GM23338 (cell line): ENCODE data around the gene PHAF1. TPM values are rescaled to one million over a fixed set of nuclear protein-coding genes. Genes with fewer than 3 reads are reported as not detected.

Experiments
- ATAC-seq: fragments of 200-7000 bp; cut with Tn5 transposase; 3 replicates; pipeline ENCODE4 v1.9.1; 2020
- DNase-seq: peaks from one replicate; pipeline ENCODE4 v3.0.0-alpha.2; 2015; ENCODE audit warnings: low spot score
- H2AFZ ChIP-seq: fragments of 200-600 bp; sonication (generic); 2 replicates; pipeline ENCODE4 v1.8.0; 2016; ENCODE audit warnings: antibody characterized with exemption, mild to moderate bottlenecking, moderate library complexity
- H3F3A ChIP-seq: fragments of 200-600 bp; sonication (generic); replicated peaks from 2 replicates; pipeline ENCODE4 v1.8.0; 2017; ENCODE audit warnings: antibody characterized with exemption, mixed run types, low read depth
- H3K27ac ChIP-seq: fragments of 200-600 bp; sonication (generic); 2 replicates; pipeline ENCODE4 v1.6.1; 2016; ENCODE audit warnings: low read depth
- H3K27me3 ChIP-seq: fragments of 200-600 bp; sonication (generic); 2 replicates; pipeline ENCODE4 v1.8.0; 2016; ENCODE audit warnings: mild to moderate bottlenecking, mixed run types, moderate library complexity; ENCODE audit not compliant: insufficient read depth
- H3K36me3 ChIP-seq: fragments of 200-600 bp; sonication (generic); 2 replicates; pipeline ENCODE4 v1.8.0; 2016; ENCODE audit warnings: mild to moderate bottlenecking; ENCODE audit not compliant: insufficient read depth
- H3K4me1 ChIP-seq: fragments of 200-600 bp; sonication (generic); 2 replicates; pipeline ENCODE4 v1.8.0; 2016; ENCODE audit warnings: mild to moderate bottlenecking, moderate library complexity; ENCODE audit not compliant: insufficient read depth
- H3K4me2 ChIP-seq: fragments of 200-600 bp; sonication (generic); 2 replicates; pipeline ENCODE4 v1.7.1; 2017; ENCODE audit warnings: mixed run types
- H3K4me3 ChIP-seq: fragments of 200-600 bp; sonication (generic); 2 replicates; pipeline ENCODE4 v1.6.1; 2016; ENCODE audit warnings: mixed run types
- H3K79me2 ChIP-seq: fragments of 200-600 bp; sonication (generic); replicated peaks from 2 replicates; pipeline ENCODE4 v1.8.0; 2017; ENCODE audit warnings: mild to moderate bottlenecking; ENCODE audit not compliant: insufficient read depth
- H3K9me2 ChIP-seq: fragments of 200-600 bp; sonication (generic); 2 replicates; pipeline ENCODE4 v1.8.0; 2017; ENCODE audit not compliant: insufficient read depth
- H4K20me1 ChIP-seq: fragments of 200-600 bp; sonication (generic); replicated peaks from 2 replicates; pipeline ENCODE4 v1.8.0; 2017; ENCODE audit warnings: mild to moderate bottlenecking; ENCODE audit not compliant: insufficient read depth
- H3K27ac Mint-ChIP-seq: 2 replicates; pipeline ENCODE4 v1.8.0; 2020; ENCODE audit warnings: inconsistent platforms, mild to moderate bottlenecking, moderate library complexity, mixed read lengths
- H3K27me3 Mint-ChIP-seq: 3 replicates; pipeline ENCODE4 v1.8.0; 2022; ENCODE audit warnings: low read depth, mild to moderate bottlenecking, moderate library complexity, mixed read lengths, inconsistent platforms; ENCODE audit not compliant: insufficient read depth, poor library complexity
- H3K36me3 Mint-ChIP-seq: 3 replicates; pipeline ENCODE4 v1.8.0; 2021; ENCODE audit warnings: low read depth, mild to moderate bottlenecking, inconsistent platforms, moderate library complexity, mixed read lengths
- H3K4me1 Mint-ChIP-seq: 3 replicates; pipeline ENCODE4 v1.8.0; 2020; ENCODE audit warnings: mild to moderate bottlenecking, inconsistent platforms, mixed read lengths
- H3K4me3 Mint-ChIP-seq: 3 replicates; pipeline ENCODE4 v1.8.0; 2021; ENCODE audit warnings: moderate library complexity, mild to moderate bottlenecking, inconsistent platforms, mixed read lengths
- H3K9me3 Mint-ChIP-seq: 3 replicates; pipeline ENCODE4 v1.8.0; 2020; ENCODE audit warnings: moderate library complexity, mild to moderate bottlenecking, inconsistent platforms, mixed read lengths
- CREB1 ChIP-seq: fragments of 250-450 bp; sonication (Bioruptor Pico); IDR thresholded peaks from 2 replicates; pipeline ENCODE4 v1.5.0; 2020; ENCODE audit warnings: low read depth, mild to moderate bottlenecking, moderate library complexity
- EZH2 ChIP-seq: fragments of 200-600 bp; sonication (generic); IDR thresholded peaks from one replicate; pipeline ENCODE4 v1.8.0; 2017; ENCODE audit warnings: antibody characterized with exemption, mild to moderate bottlenecking, low read depth; ENCODE audit not compliant: unreplicated experiment
- EZH2phosphoT487 ChIP-seq: fragments of 200-600 bp; sonication (generic); IDR thresholded peaks from one replicate; pipeline ENCODE4 v1.8.1; 2018; ENCODE audit warnings: antibody characterized with exemption; ENCODE audit not compliant: unreplicated experiment
- JUNB ChIP-seq: IDR thresholded peaks from one replicate; pipeline ENCODE4 v1.6.1; 2016; ENCODE audit warnings: antibody characterized with exemption; ENCODE audit not compliant: unreplicated experiment
- POLR2AphosphoS5 ChIP-seq: IDR thresholded peaks from 2 replicates; pipeline ENCODE4 v1.6.1; 2016; ENCODE audit warnings: antibody characterized with exemption, low read depth
- STAT1 ChIP-seq: IDR thresholded peaks from one replicate; pipeline ENCODE4 v1.6.1; 2016; ENCODE audit warnings: antibody characterized with exemption; ENCODE audit not compliant: unreplicated experiment
- ZNF114 ChIP-seq: fragments of 250-450 bp; sonication (Bioruptor Pico); IDR thresholded peaks from 2 replicates; pipeline ENCODE4 v1.5.0; 2020; ENCODE audit warnings: mild to moderate bottlenecking, moderate library complexity
- polyA plus RNA-seq: library from polyadenylated mRNA; unstranded; fragments of >200 nt; fragmentation: Nextera tagmentation; extraction: Ambion mirVana; gene quantifications from 2 replicates; pipeline ENCODE4 v1.2.1, GENCODE V29; 2016
- total RNA-seq: library from RNA; depleted of rRNA; stranded (reverse); fragments of >200 nt; shearing (Covaris generic); gene quantifications from 2 replicates; pipeline ENCODE4 v1.2.3, GENCODE V29; 2014
- TF ChIP-seq, protein P1 (sequence below): IDR thresholded peaks from 2 replicates; pipeline ENCODE4 v1.6.1; 2016; ENCODE audit warnings: antibody characterized with exemption
- TF ChIP-seq, protein P2 (sequence below), 2 experiments: fragments of 200-600 bp in 1 of 2; sonication (generic) in 1 of 2; conservative IDR thresholded peaks; 2 replicates each; pipeline versions ENCODE4 v1.5.1 to v1.6.1; 2016 to 2017; ENCODE audit warnings: antibody characterized with exemption in 2 of 2, low read depth in 2 of 2, mild to moderate bottlenecking in 2 of 2, moderate library complexity in 1 of 2
- TF ChIP-seq, protein P3 (sequence below): fragments of 250-450 bp; sonication (Bioruptor Pico); IDR thresholded peaks from 2 replicates; pipeline ENCODE4 v1.5.0; 2020; ENCODE audit warnings: mild to moderate bottlenecking, moderate library complexity

The PHAF1 gene
- total and polyA plus RNA-seq, 2 experiments from 2014 or later: 14.7 to 35.9 TPM

DNA sequence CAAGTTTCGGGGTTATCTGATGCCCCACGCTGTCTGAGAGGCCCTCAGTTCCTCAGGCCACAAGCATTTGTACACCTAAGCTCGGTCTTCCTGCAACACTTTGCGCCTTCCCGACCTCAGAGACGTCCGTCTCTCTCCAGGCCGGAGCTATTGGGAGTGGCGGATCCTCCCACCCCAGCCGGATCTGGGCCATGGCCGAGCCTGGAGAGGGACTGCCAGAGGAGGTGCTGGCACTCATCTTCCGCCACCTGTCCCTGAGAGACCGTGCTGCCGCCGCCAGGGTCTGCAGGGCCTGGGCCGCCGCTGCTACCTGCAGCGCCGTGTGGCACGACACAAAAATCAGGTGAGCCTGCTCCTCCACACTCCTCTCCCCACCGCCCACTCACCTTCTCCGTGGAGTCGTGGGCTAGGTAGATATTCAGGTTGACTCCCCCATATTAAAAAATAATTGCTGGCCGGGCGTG lies 51.9 kb downstream of the PHAF1 start:
- H4K20me1 ChIP-seq: no peaks in the 10 kb centered on the region; the same call in 1 of the 2 replicates
- H3K9me2 ChIP-seq: no peaks in the 10 kb centered on the region
- Mint-ChIP-seq H3K9me3 (peaks cover 4% of the 10 kb centered on the region; the same call in 2 of the 3 replicates), H3K27ac (no peak overlapping the region), H3K4me3 (peak overlapping the region; percentile 29; the same call in 1 of the 3 replicates), H3K4me1 (peaks cover 31% of the 10 kb centered on the region), H3K36me3 (no peaks in the 10 kb centered on the region; the same call in 2 of the 3 replicates), H3K27me3 (peaks cover 98% of the 10 kb centered on the region)
- no peak for ATAC-seq
- peaks cover 27% of the 10 kb centered on the region; the same call in 1 of the 2 replicates for H3K4me1 ChIP-seq
- DNase-seq: no peak
- TF ChIP-seq, protein P1, sequence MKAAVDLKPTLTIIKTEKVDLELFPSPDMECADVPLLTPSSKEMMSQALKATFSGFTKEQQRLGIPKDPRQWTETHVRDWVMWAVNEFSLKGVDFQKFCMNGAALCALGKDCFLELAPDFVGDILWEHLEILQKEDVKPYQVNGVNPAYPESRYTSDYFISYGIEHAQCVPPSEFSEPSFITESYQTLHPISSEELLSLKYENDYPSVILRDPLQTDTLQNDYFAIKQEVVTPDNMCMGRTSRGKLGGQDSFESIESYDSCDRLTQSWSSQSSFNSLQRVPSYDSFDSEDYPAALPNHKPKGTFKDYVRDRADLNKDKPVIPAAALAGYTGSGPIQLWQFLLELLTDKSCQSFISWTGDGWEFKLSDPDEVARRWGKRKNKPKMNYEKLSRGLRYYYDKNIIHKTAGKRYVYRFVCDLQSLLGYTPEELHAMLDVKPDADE: no peak
- peak; percentile 76 for TF ChIP-seq EZH2
- no peak for TF ChIP-seq ZNF114 (CRISPR knock-in tag)
- TF ChIP-seq JUNB: no peak
- TF ChIP-seq POLR2AphosphoS5: no peak
- TF ChIP-seq EZH2phosphoT487: peak; percentile 79
- TF ChIP-seq, protein P2, sequence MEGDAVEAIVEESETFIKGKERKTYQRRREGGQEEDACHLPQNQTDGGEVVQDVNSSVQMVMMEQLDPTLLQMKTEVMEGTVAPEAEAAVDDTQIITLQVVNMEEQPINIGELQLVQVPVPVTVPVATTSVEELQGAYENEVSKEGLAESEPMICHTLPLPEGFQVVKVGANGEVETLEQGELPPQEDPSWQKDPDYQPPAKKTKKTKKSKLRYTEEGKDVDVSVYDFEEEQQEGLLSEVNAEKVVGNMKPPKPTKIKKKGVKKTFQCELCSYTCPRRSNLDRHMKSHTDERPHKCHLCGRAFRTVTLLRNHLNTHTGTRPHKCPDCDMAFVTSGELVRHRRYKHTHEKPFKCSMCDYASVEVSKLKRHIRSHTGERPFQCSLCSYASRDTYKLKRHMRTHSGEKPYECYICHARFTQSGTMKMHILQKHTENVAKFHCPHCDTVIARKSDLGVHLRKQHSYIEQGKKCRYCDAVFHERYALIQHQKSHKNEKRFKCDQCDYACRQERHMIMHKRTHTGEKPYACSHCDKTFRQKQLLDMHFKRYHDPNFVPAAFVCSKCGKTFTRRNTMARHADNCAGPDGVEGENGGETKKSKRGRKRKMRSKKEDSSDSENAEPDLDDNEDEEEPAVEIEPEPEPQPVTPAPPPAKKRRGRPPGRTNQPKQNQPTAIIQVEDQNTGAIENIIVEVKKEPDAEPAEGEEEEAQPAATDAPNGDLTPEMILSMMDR (conservative IDR thresholded peaks at IDR 0.05; ENCODE audit: low read depth in 2 of 2): no peak
- H3K27me3 ChIP-seq: peaks cover 100% of the 10 kb centered on the region
- no peak overlapping the region for H2AFZ ChIP-seq
- H3K79me2 ChIP-seq: no peaks in the 10 kb centered on the region
- H3F3A ChIP-seq: peaks cover 13% of the 10 kb centered on the region
- peak overlapping the region; percentile 66 for H3K4me3 ChIP-seq
- no peaks in the 10 kb centered on the region for H3K36me3 ChIP-seq
- no peak overlapping the region for H3K27ac ChIP-seq
- peak overlapping the region; percentile 38; the same call in 1 of the 2 replicates for H3K4me2 ChIP-seq

DNA sequence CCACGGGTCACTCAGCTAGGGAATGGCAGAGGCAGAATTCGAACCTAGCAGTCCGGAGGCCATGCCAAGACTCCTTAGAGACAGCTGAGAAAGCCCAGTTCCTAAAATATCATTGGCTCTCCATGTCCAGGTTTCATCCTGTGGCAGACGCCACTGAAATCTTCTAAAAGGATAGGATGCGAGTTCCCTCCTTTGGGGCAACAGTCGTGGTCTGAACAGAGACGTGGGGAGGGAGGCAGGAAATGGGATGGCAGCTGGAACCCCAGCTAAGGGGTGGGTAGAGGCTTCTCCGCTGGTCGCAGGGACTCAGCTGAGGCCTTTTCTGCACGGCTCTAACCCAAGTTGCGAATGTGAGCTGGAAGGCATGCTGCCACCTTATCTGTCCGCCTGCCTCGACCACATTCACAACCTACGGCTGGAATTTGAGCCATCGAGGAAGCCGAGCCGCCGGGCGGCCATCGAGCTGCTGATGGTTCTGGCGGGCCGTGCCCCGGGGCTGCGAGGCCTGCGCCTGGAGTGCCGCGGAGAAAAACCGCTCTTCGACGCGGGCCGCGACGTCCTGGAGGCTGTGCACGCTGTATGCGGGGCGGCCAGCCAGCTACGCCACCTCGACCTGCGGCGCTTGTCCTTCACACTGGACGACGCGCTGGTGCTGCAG lies 52.9 kb downstream of the PHAF1 start:
- DNase-seq (no peak), ATAC-seq (peak; percentile 1)
- Histone ChIP-seq H3F3A (peaks cover 13% of the 10 kb centered on the region), H3K9me2 (no peaks in the 10 kb centered on the region), H3K36me3 (no peaks in the 10 kb centered on the region), H3K4me3 (peak overlapping the region; percentile 49), H3K79me2 (no peaks in the 10 kb centered on the region), H4K20me1 (no peaks in the 10 kb centered on the region; the same call in 1 of the 2 replicates), H2AFZ (peak overlapping the region; percentile 69), H3K27ac (no peak overlapping the region), H3K4me2 (peak overlapping the region; percentile 78), H3K4me1 (peaks cover 27% of the 10 kb centered on the region; the same call in 1 of the 2 replicates), H3K27me3 (peaks cover 100% of the 10 kb centered on the region)
- Mint-ChIP-seq H3K4me3 (peak overlapping the region; percentile 23; the same call in 1 of the 3 replicates), H3K9me3 (peaks cover 4% of the 10 kb centered on the region; the same call in 2 of the 3 replicates), H3K27me3 (peaks cover 98% of the 10 kb centered on the region), H3K4me1 (peaks cover 32% of the 10 kb centered on the region), H3K36me3 (no peaks in the 10 kb centered on the region; the same call in 2 of the 3 replicates), H3K27ac (no peak overlapping the region)
- peak; percentile 92 for TF ChIP-seq EZH2
- no peak for TF ChIP-seq EZH2phosphoT487
- TF ChIP-seq CREB1 (CRISPR knock-in tag): no peak
- TF ChIP-seq, protein P3, sequence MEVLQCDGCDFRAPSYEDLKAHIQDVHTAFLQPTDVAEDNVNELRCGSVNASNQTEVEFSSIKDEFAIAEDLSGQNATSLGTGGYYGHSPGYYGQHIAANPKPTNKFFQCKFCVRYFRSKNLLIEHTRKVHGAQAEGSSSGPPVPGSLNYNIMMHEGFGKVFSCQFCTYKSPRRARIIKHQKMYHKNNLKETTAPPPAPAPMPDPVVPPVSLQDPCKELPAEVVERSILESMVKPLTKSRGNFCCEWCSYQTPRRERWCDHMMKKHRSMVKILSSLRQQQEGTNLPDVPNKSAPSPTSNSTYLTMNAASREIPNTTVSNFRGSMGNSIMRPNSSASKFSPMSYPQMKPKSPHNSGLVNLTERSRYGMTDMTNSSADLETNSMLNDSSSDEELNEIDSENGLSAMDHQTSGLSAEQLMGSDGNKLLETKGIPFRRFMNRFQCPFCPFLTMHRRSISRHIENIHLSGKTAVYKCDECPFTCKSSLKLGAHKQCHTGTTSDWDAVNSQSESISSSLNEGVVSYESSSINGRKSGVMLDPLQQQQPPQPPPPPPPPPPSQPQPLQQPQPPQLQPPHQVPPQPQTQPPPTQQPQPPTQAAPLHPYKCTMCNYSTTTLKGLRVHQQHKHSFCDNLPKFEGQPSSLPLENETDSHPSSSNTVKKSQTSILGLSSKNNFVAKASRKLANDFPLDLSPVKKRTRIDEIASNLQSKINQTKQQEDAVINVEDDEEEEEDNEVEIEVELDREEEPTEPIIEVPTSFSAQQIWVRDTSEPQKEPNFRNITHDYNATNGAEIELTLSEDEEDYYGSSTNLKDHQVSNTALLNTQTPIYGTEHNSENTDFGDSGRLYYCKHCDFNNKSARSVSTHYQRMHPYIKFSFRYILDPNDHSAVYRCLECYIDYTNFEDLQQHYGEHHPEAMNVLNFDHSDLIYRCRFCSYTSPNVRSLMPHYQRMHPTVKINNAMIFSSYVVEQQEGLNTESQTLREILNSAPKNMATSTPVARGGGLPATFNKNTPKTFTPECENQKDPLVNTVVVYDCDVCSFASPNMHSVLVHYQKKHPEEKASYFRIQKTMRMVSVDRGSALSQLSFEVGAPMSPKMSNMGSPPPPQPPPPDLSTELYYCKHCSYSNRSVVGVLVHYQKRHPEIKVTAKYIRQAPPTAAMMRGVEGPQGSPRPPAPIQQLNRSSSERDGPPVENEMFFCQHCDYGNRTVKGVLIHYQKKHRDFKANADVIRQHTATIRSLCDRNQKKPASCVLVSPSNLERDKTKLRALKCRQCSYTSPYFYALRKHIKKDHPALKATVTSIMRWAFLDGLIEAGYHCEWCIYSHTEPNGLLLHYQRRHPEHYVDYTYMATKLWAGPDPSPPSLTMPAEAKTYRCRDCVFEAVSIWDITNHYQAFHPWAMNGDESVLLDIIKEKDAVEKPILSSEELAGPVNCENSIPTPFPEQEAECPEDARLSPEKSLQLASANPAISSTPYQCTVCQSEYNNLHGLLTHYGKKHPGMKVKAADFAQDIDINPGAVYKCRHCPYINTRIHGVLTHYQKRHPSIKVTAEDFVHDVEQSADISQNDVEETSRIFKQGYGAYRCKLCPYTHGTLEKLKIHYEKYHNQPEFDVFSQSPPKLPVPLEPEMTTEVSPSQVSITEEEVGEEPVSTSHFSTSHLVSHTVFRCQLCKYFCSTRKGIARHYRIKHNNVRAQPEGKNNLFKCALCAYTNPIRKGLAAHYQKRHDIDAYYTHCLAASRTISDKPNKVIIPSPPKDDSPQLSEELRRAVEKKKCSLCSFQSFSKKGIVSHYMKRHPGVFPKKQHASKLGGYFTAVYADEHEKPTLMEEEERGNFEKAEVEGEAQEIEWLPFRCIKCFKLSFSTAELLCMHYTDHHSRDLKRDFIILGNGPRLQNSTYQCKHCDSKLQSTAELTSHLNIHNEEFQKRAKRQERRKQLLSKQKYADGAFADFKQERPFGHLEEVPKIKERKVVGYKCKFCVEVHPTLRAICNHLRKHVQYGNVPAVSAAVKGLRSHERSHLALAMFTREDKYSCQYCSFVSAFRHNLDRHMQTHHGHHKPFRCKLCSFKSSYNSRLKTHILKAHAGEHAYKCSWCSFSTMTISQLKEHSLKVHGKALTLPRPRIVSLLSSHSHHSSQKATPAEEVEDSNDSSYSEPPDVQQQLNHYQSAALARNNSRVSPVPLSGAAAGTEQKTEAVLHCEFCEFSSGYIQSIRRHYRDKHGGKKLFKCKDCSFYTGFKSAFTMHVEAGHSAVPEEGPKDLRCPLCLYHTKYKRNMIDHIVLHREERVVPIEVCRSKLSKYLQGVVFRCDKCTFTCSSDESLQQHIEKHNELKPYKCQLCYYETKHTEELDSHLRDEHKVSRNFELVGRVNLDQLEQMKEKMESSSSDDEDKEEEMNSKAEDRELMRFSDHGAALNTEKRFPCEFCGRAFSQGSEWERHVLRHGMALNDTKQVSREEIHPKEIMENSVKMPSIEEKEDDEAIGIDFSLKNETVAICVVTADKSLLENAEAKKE (CRISPR knock-in tag): no peak
- no peak for TF ChIP-seq JUNB
- TF ChIP-seq STAT1: no peak
